GM08714 (cell line): ENCODE measurements around the gene UPK2.

Experiments used
- H3K4me3 ChIP-seq: fragments of 200-500 bp; sonication (Bioruptor generic); 2 replicates; pipeline ENCODE4 v1.5.1; 2014; ENCODE audit warnings: mild to moderate bottlenecking, low read length, inconsistent platforms
- ZNF274 ChIP-seq: IDR thresholded peaks from 2 replicates; pipeline ENCODE4 v1.6.1; 2012; ENCODE audit warnings: mild to moderate bottlenecking, low read depth, low read length

Gene UPK2

DNA sequence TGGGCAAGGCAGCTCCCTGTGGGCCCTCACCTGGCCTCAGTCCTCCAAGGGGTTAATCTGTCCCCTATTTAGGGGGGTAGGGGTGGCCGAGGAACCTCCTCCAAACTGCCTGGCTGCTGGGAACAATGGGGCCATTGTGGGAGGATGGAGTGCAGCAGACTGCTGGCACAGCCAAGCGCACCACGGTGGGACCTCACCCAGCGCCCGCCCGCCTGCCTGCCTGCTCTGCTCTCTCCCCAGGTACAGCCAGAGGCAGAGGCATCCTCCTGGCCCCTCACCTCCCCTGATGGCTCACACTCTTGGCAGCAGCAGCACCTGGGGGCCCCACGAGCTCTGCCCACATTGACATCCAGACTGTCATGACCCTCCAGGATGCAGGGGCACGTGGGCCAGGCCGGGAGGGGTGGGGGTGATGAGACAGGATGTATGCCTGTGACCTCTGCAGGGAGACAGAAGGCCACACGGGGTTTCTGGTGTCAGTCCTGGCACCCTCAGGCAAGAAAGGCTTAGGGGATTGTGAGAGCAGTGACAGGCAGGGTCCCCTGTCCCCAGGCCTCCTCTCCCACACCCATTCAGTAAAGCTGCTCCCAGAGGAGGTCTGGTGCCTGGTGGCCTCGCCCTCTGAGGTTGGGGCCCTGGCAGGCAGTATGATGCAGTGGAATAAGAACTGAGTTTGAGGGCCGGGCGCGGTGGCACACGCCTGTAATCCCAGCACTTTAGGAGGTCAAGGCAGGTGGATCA is 41.8 kb upstream of the UPK2 start:
- no peak overlapping the region; the same call in 1 of the 2 replicates for H3K4me3 ChIP-seq
- no peak for TF ChIP-seq ZNF274

DNA sequence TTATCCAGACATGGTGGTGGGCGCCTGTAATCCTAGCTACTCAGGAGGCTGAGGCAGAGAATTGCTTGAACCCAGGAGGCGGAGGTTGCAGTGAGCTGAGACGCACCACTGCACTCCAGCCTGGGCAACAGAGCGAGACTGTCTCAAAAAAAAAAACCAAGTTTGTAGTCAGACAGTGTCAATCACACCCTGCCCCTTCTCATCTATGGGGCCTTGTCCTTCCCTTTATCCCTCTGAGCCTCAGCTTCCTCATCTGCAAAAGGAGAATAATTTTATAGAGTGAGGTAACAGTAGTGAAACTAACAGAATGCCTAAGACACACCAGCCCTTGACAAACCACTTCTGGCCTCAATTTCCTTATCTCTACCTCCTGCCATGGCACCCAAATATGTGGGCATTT is 41.1 kb upstream of the UPK2 start:
- no peak overlapping the region for H3K4me3 ChIP-seq
- TF ChIP-seq ZNF274 = no peak

- TF ChIP-seq ZNF274 = no peak
- no peak overlapping the region for H3K4me3 ChIP-seq
Observed at GRCh38 chr11:118915396-118915795, 40.7 kb upstream of the UPK2 start.

GRCh38 chr11:118915941-118916841 is 39.9 kb upstream of the UPK2 start:
- no peak overlapping the region for H3K4me3 ChIP-seq
- no peak for TF ChIP-seq ZNF274

DNA sequence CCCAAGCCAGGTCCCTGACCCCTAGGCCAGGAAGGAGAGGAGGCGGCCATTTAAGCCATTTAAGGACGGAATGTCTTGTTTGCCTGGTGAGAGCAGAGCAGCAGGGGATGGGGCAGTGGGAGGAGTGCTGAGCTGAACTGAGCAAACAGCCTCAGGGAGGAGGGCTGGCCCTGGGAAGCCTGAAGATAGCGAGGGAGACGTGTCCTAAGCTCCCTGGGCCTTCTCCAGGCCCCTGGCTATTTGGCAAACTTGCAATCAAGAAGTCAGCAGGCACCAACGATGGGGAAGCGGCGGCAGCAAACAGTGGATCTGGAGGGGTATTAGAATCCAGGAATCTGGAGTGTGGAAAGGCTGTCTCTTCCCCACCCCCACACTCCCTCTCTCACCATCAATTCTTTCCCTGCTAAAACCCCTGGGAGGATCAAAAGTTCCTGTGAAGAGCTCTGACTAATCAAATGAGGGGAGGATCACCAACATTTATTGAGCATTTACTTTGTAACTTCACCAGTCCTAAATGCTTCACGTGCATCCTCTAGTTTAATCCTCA is 39.2 kb upstream of the UPK2 start:
- H3K4me3 ChIP-seq = no peak overlapping the region
- TF ChIP-seq ZNF274 = no peak

GRCh38 chr11:118917481-118918127 is 38.5 kb upstream of the UPK2 start:
- no peak overlapping the region for H3K4me3 ChIP-seq

GRCh38 chr11:118918128-118918685 is 37.9 kb upstream of the UPK2 start:
- H3K4me3 ChIP-seq = no peak overlapping the region
- TF ChIP-seq ZNF274 = no peak

More at GRCh38 chr11:118917481-118918127, 38.5 kb upstream of the UPK2 start:
- TF ChIP-seq ZNF274 = no peak

DNA sequence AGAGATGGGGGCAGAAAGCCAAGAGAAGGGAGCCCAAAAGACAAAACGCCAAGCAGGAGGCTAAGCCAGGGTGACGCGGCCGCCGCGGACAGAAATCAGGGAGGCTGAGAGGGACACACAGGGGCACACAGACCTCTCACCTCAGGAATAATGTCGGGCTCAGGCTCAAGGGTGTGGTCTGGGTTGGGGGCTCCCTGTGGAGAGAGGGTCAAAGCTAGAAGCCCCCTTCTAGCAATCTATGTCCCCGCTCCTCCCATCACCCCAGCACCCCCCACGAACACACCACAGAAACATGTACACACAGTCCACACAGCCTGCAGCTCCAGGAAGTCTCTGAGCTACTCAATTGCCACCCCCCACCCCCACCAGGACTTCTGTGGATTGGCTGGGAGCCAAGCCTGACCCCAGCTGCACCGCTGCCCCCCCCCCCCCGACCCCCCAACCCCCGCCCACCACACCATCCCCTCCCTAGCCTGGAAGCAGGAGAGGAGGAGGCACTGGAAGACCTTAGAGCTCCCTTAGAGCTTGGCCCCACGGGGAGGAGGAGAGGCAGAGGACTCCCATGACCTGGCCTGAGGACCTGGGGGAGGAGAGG is 37.3 kb upstream of the UPK2 start:
- no peak overlapping the region for H3K4me3 ChIP-seq
- TF ChIP-seq ZNF274 = no peak

DNA sequence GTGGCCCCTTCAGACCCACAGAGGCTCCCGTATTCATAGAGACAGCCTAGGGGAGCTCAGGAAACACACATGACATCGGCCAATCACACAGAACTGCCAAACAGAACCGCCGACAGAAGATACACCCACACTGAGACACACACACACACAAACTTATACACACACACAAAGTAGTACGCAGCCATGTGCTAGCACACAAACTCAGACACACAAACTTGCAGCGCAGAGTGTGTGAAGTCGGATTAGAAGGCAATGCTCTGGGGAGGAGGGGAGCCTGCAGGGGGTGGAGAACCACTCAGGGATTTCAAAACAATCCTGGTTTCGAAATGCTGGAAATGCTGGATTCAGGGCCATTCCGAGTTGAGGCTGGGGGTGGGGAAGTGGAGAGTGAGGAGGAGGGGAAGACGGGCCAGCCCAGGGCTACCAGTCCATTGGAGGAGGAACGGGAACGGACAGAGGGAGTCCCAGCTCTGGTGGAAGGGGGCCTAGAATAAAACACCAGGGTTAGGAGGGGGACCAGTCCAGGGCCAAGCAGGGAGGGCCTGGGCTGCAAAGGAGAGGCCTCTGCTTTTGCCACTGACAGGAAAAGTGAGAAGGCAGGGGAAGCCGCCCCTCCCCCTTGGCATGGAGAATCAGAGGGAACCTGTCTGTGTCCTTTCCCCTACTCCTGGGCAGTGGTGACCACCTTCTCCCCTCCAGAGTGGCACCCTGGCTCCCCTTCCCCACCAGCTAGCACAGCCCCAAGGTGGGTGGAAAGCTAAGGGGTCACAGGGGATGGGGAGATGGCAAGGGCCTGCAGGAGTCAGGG is 34.8 kb upstream of the UPK2 start:
- TF ChIP-seq ZNF274 = no peak
- H3K4me3 ChIP-seq = no peak overlapping the region

GRCh38 chr11:118921929-118922744 is 34.0 kb upstream of the UPK2 start:
- no peak for TF ChIP-seq ZNF274
- H3K4me3 ChIP-seq = no peak overlapping the region

DNA sequence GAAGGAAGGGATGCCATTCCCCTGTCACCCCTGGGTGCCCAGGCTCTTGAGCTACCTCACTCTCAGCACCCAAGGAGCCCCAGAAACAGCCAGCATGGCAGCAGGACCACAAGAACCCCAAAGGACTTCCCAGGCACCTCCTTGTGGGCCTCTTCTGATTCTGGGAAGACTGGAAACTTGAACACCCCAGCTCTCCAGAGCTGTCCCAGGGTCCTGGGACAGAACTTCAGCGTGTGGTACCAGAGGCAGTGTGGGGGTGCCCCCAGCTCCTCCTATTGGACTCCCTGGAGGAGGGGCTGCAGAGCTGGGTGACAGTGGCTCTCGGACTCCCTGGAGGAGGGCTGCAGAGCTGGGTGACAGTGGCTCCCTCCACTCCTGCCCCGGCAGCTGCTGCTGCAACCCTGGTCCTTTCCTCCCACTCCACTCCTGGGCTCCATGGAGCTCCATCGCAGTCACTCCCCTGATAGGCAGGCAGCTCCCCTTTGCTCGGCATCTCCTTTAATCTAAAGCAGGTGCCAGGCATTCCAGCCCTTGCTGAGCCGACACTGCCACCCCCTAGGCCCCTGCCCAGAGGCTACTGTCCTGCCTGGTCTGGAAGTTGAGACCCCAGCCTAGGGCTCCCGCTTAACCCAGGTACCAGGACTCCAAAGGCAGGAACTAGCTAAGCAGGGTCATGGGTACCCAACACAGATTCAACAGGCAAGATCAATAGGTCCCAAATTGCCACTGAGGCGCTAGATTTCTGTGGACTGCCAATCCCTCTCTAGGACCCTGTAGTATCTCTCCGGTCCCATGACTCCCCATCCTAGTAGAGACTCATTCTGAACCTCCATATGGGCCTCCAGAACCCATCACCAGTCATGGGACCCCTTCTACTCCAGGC is 33.1 kb upstream of the UPK2 start:
- no peak for TF ChIP-seq ZNF274
- H3K4me3 ChIP-seq = peak overlapping the region; percentile 85; the same call in 1 of the 2 replicates
